Measurements from ENCODE around the gene ASTN1.

ASTN1 gene

GRCh38 chr1:177133977-177134538 lies 30.5 kb downstream of the ASTN1 start:
- ChIA-PET POLR2A (no interaction called here), CTCF (no interaction called here)
- DNase-seq (ENCODE audit: low read depth, low spot score), result no peak
- TF ChIP-seq CTCF (IDR thresholded peaks at IDR 0.05; ENCODE audit: insufficient read depth, low read length, missing control alignments), result no peak
- H3K4me3 ChIP-seq (ENCODE audit: low read depth, low read length), result no peak overlapping the region

GRCh38 chr1:177132141-177132540 lies 32.4 kb downstream of the ASTN1 start:
- POLR2A ChIA-PET, result no interaction called here
- DNase-seq (ENCODE audit: low read depth, low spot score), result no peak
- no peak overlapping the region for H3K4me3 ChIP-seq (ENCODE audit: low read depth, low read length)
- CTCF ChIA-PET, result no interaction called here
- TF ChIP-seq CTCF (IDR thresholded peaks at IDR 0.05; ENCODE audit: insufficient read depth, low read length, missing control alignments), result no peak

- DNase-seq (ENCODE audit: low read depth, low spot score), result no peak
- no peak overlapping the region for H3K4me3 ChIP-seq (ENCODE audit: low read depth, low read length)
- ChIA-PET POLR2A (no interaction called here), CTCF (no interaction called here)
- no peak for TF ChIP-seq CTCF (IDR thresholded peaks at IDR 0.05; ENCODE audit: insufficient read depth, low read length, missing control alignments)
Measured at GRCh38 chr1:177131723-177132122, 32.8 kb downstream of the ASTN1 start.

GRCh38 chr1:177130451-177130945 lies 34.0 kb downstream of the ASTN1 start:
- DNase-seq (ENCODE audit: low read depth, low spot score), result no peak
- CTCF ChIA-PET, result no interaction called here
- POLR2A ChIA-PET, result no interaction called here

GRCh38 chr1:177128665-177129281 lies 35.7 kb downstream of the ASTN1 start:
- no peak for DNase-seq (ENCODE audit: low read depth, low spot score)
- ChIA-PET POLR2A (no interaction called here), CTCF (no interaction called here)
- no peak for TF ChIP-seq CTCF (IDR thresholded peaks at IDR 0.05; ENCODE audit: insufficient read depth, low read length, missing control alignments)
- no peak overlapping the region for H3K4me3 ChIP-seq (ENCODE audit: low read depth, low read length)

More at GRCh38 chr1:177130451-177130945, 34.0 kb downstream of the ASTN1 start:
- no peak overlapping the region for H3K4me3 ChIP-seq (ENCODE audit: low read depth, low read length)
- no peak for TF ChIP-seq CTCF (IDR thresholded peaks at IDR 0.05; ENCODE audit: insufficient read depth, low read length, missing control alignments)

- ChIA-PET CTCF (no interaction called here), POLR2A (no interaction called here)
- H3K4me3 ChIP-seq (ENCODE audit: low read depth, low read length), result no peak overlapping the region
- TF ChIP-seq CTCF (IDR thresholded peaks at IDR 0.05; ENCODE audit: insufficient read depth, low read length, missing control alignments), result no peak
- DNase-seq (ENCODE audit: low read depth, low spot score), result no peak
Measured at GRCh38 chr1:177126267-177126666, 38.2 kb downstream of the ASTN1 start.
